Measurements from ENCODE around the gene DAGLA.

Gene DAGLA

DNA sequence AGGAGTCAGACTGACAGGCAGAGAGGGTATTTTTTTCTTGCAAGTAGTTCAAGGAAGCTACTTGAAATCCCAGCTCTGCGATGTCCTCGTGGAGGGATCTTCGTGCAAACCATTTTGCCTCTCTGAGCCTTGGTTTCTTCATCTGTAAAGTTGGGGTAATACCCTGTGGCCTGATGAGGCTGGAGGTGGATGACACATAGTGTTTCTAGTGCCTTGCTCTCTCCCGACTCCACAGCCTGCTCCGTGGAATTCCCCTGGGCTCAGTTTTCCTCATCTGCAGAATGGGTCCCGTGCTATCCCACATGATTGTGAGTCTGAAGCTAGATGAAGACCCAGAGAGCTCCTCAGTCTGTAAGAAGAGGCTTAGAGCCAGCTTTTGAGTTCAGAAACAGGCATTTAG lies 32.7 kb downstream of the DAGLA start:
- DNase-seq, result no peak

DNA sequence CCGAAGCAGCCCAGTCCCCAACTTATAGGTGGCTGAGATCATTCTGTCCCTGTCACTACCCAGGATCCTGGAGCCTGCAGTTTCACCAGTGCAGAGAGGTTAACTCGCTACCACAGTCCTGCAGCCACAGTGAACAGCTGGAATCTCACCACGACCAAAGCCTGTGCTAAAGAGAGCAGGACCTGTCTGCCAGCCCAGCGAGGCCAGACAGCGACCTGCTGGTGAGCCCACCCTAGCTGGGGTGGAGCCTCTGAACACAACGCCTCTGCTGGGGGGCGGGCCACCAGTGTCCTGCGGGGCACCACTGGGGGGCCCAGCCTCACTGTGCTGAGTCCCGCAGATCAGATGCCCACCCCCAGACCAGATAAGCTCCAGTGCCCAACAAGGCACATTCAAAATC lies 33.3 kb downstream of the DAGLA start:
- no peak for DNase-seq

DNA sequence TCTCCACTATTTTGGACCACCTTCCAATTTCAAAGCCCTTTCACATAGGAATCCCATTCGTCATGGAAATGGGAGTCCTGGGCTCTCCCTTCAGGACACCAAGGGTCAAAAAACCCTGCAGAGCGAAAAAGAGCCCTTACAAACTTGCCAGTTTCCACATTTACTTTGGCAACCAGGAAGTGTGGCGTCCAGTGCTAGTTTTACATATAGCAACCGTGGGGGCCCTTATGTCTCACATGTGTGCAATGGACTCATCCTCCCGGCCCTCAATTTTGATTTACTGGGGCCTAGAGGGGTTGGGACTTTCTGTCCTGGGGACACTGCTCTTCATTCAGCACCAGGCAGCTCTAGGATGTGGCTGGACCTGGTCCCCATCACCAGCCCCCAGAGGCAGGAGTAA lies 33.7 kb downstream of the DAGLA start:
- no peak for DNase-seq

DNA sequence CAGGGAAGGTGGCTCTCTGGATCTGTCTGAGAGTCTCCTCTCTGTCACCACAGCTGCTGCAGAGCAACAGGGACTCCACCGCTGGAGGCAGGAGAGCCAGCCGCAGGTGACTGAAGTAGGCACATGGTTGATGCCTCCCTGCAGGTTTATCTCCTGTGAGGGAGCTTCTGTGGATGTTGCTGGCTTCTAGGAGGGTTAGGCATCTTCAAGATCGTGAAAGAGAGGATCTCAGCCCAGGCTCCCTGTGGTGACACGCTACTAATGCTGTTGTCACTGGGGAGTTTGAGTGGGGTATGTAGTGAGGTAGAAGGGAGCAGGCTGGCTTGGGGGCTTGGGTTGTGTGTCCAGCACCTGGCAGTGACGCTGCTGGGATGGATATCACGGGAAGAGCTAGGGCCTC lies 34.1 kb downstream of the DAGLA start:
- no peak for DNase-seq

DNA sequence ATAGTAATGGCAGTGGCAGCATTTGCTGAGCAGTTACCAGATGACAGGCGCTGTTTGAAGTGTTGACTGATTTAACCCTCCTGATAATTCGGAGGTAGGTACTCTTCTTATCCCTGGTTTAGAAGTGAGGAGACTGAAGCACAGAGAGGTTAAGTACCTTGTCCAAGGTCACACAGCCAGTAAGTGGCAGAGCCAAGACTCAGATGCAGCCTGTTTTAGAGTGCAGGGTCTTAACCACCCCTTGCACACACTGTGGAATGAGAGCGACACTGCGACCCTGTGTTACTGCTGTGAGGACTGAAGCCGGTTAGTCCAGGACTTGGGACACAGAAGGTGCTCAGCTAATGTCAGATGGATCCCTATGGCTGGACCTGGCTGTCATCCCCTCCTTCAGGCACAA lies 34.7 kb downstream of the DAGLA start:
- DNase-seq, result no peak

DNA sequence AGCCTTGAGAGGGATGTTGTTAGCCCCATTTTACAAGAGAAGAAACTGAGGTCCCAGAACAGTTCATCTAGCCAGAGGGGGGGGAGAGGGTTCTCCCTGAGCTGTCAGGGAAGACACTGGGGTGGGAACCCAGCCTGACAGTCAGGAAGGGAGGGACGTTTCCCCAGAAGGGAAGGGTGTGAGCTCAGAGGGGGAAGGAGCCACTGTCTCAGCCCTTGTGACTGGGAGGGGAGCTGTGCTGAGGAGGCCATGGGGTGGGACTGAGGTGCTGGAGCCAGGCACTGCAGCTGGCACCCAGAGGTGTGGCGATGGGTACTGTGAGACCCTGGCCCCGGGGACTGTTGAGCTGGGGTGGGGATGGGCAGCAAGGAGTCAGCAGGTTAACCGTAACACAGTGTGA lies 35.7 kb downstream of the DAGLA start:
- DNase-seq, result no peak

DNA sequence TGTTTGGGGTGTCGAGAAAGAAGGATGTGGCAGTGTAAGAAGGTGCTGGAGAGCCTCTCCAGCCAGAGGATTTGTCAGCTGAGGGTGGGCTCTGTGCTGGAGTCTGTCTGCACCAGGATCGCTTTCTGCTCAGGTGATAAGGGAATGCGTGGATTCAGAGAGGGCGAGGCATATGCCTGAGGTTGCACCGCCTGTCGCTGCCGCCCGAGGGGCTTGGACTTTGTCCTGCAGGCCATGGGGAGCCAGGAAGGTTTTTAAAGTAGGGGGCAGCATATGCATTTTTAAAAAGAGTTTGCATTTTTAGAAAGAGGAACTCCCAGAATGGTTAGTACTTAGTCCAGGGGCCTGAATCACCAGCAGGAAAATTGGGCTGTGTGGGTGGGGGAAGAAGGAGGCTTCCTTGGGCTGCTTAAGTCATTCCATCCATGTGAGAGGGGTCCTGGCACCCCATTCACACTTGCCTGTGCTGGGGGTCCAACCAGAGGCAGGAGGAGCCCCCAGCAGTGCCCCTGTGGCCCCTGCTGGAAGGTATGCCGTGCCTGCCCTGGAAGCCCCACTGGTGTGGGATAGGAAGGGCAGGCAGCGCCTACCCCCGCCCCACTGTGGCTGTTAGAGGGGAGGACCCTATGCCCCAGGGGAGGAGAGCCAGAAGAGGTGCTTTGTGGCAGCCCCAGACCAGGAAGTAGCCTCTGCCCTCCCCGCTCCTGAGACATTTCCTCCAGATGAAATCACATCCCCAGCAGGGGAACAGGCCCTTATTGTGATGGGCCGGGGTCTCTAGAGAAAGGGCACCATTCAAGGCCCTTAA lies 36.5 kb downstream of the DAGLA start:
- no peak for DNase-seq

DNA sequence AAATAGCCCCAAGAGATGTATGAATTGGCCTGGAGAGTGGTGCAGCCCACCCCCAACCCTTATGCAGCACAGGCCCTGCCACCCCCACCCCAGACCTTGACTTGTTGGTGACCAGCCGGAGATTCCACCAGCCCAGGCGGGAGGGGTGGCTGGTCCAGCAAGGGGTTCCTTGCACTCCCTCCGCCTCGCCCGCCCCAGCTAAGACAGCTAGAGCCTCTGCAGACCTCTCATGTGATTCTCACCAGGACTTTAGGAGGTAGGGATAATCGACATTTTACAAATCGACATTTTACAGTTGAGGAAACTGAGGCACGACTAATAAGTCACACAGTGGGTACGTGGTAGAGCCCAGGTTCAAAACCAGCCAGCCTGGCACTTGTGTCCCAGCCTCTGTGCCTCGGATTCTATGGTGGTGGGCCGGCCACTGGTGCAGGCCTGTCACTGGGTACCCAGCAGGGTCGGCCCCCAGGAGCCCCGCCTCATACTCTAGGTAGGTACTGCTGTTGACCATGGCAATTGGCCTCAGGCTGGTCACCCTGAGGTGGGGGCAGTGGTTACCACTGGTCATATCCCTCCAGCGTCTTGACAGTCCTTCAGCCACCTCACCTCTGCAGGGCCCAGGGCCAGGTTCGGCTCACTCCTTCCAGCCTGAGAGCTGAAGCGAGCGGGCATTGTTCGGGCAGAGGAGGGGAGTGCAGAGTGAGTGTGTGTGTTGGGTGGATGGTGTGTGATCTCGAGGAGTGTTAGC lies 37.3 kb downstream of the DAGLA start:
- no peak for DNase-seq

DNA sequence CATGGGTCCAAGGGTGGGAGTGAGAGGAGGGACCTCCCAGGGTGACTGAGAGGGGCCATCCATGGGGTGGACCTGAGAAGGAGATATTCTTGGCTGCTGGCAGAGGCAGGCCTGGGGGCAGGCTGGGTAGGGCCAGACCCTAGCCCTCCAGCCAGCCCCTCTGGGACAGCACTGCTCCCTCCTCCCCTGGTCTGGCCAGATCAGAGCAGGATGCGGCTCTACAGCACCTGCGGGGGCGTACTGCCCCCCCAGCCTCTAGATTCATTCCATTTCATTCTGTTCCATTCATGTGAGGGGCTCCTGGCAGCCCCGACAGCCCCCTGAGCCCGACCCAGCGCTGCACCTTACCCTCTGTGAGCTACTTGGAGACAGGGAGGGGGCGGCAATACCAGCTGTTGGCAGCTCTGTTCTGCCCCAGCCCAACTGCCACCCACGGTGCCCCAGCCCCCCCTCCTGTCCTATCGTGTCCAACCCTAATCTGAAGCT lies 37.9 kb downstream of the DAGLA start:
- no peak for DNase-seq

DNA sequence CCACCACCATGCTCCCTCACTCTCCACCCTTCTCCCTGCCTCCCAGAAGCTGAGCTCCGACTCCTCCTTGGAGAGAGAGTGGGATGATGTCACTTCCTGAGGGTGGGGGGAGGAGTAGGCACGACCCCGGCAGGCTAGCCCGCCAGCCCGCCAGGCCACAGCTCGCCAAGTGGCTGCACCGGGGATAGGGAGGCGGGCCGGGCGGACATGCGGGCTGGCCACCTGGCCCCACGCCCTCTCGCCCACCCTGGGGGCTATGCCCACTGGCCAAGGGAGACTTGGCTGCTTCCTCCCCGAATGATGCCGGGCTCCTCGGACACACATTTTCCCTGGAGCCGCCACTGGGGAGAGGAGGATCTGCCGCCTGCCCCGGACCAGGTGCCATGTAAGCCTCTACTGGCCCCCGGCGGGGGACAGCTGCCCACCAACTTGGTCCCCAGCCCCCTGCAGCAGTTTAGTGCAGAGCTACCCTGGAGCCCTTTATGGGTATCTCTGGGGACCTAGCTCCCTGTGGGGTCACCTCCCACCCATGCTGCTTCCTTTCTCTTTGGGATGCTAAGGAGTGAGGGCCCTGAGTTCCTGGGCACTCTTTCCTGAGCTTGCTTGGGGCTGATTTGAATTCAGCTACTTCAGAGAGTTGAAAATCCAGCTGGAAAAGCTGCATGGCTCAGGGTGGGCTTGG lies 38.6 kb downstream of the DAGLA start:
- peak; percentile 79 for DNase-seq

DNA sequence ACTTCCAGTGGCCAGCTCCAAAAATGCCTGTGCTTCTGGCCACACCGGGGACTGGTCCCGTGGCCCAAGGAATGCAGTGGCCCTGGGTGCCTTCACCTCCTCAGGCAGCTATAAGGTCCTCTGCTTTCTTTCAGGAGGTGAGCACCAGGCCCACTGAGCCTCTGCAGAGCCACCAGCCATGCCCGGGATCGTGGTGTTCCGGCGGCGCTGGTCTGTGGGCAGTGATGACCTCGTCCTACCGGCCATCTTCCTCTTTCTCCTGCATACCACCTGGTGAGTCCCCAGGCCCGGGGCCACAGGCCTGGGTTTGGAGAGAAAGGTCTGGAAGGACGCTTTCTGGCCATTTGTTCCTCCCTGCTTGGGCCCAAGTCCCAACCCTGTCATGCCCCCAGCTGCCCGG lies 39.8 kb downstream of the DAGLA start:
- DNase-seq, result no peak

DNA sequence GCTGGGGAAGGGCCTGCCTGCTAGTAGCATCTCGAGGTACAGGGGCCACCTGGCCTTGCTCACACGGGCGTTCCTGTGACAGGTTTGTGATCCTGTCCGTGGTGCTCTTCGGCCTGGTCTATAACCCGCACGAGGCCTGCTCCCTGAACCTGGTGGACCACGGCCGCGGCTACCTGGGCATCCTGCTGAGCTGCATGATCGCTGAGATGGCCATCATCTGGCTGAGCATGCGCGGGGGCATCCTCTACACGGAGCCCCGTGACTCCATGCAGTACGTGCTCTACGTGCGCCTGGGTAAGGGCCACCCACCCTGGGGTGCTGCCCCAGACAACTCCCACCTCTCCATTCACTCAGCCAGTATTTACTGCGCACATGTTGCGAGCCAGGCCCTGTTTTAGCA lies 40.4 kb downstream of the DAGLA start:
- DNase-seq, result no peak

DNA sequence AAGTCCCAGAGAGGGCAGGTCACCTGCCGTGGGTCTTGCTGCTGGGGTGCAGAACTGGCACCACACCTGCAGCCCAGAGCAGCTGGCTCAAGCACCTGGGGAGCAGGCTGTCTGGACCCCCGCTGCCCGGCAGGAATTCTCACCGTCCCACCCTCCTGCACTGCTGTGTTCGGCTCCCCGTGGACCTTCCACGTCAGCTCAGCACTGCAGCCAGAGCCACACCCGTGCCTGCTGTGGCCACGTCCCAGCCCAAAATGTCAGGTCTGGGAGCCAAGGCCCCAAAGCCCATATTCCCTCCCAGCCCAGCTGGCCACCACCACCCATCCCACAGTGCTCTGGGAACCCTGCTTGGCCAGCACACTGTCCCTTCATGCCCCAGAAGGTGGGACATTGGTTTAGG lies 44.2 kb downstream of the DAGLA start:
- DNase-seq, result no peak

DNA sequence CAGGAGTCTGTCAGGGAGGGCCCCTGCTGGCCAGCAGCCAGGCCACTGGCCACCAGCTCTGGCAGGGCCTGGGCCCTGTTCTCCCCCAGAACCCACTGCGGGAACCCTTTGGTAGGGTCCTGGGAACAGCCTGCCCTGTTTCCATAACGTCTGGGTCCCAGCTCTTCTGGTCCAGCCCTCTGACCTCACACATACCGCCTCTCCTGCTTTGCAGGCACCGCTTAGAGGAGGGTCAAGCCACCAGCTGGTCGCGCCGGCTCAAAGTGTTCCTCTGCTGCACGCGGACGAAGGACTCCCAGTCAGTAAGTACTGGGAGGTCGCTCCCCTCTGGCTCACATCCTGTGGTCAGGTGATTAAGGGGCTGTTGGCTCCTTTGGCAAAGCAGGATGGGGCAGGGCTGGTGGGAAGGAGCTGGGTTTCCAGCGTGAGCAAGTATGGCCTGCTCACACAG lies 45.6 kb downstream of the DAGLA start:
- peak; percentile 13 for DNase-seq

DNA sequence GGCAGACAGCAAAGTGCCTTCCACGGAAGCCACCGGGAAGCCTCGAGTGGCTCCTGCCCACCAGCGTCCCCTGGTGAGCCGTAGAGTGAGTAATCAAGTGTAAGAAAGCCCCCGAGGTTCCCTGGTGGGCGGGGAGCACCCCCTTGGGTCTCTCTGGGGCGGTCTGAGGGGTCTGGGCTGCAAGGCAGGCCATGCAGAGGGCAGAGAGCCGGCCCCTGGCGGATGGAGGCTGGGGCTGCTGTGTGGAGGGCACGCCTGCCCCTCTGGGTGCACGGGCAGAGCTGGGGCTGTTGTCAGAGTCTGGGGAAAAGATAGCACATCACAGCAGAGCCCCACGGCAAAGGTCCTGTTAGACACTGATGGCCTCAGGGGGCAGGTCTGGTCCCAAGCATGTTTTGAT lies 46.6 kb downstream of the DAGLA start:
- DNase-seq, result no peak

DNA sequence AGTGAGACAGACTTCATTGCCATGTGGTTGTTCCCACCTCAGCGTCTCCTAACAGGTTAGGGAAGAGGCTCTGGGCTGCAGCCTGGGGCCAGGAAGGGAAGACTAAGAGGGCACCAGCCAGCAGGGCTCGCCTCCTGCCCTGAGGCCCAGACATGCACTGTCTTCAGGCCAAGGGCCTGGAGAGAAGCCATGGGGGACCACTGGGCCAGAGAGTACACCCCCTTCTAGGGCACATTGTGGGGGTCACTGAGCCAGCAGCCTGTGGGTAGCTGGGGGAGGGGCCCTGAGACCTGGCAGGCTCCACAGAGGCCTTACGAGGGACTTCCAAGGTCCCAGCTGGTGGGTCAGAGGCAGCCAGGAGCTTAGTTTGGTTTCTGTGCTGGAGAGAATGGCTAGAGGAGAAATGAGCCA lies 47.2 kb downstream of the DAGLA start:
- no peak for DNase-seq

DNA sequence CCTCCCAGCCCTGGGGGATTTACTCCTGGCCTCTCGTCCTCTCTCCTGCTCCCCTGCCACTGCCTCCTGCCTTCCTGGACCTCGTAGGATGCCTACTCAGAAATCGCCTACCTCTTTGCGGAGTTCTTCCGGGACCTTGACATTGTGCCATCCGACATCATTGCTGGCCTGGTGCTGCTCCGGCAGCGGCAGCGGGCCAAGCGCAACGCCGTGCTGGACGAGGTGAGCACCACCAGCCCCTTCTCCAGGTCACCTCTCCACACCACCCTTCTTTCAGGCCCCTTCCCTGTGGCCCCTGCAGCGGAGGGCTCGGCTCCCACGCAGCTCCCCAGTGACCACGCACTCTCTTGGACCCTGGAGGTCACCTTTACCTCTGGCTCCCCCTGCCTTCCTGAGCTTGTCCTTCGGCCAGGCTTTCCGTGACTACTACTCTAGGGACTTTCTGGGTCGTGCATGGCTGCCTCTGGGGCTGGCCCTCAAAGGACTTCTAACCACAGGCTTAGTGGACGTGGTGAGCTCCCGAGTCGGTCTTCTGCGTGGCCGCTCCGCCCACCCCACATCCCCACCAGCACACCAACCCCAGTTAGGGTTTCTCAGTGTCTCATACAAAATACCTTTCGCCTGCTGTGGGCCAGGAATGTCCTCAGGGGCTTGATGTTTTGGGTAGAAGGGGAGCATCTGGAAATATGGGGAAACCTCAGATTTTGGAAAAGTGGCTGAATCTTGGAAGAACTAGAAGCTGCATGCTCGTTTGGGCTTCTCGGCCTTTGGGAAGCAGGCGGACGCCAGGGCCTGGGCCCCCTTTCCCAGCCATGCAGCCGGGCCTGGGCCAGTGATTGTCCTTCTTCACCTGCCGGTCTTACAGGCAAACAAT lies 48.1 kb downstream of the DAGLA start:
- no peak for DNase-seq

DNA sequence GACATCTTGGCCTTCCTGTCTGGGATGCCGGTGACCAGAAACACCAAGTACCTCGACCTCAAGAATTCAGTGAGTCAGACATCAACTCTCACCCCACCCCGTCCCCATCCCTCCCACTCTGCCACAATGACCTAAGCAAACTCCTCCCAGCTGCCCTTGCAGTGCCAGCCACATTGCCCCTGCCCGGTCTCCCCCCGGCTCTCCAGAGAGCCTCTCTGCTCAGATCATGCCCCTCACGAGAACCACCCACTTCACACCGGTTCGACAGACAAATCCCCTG lies 48.7 kb downstream of the DAGLA start:
- DNase-seq, result no peak

DNA sequence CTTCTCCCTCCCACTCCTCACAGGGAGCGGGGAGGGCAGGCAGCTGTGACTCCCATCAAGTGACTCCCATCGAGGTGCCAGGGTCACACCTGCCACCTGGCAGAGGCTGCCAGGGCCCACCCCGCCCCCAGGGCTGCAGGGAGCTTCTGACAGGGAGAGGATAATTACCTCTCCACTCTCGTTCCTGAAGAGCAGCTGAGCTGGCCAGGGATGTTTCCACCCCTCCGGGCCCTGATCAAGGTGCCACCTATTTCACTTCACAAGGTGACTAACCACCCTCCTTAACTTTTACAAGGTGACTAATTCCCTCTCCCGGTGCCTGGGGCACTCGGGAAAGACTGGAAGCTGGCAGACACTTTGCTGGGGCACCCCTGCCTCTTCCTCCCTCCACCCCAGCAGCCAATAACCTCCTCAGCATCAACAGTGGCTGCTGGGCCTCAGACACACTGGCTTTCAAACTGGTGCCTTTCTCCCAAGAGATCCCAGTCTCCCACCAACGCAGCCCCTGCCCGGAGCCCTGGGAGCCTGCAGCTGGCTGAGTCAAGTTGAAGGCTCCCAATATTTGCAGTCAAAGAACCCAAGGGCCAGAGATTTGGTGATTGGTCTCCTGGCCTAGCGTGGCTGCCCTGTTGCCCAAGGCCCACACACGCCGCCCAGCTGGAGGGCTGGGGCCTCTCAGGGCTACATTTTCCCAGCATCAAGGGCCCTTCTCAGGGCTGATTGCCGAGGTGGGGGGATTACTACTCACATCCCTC lies 50.2 kb downstream of the DAGLA start:
- no peak for DNase-seq

DNA sequence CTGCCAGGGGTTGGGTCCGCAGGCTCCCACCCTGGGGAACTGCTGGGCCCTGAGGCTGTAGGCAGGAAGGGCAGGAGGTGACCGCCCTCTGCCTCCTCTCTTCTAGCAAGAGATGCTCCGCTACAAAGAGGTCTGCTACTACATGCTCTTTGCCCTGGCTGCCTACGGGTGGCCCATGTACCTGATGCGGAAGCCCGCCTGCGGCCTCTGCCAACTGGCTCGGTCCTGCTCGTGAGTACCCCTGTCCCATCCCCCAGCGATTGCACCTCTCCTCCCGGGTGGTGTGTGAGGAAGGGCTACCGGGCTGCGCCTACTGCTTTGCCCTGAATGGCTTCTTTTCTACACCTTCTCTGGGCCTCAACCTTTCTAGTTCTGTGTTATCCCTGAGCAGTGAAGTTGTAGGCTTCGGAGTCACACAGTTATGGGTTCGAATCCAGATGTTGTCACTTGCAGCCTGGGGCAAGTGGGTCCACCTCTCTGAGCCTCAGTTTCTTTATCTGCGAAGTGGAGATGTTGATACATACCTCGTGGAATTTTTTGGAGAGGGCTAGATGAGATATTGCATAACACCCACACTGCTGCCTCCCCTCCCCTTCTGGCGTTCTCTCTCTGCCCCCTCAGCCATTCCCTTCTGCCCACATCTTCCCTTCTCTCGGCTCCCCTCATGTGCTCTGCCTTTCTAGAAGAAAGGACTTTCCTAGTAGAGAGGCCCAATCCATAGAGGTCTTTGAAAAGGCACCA lies 51.2 kb downstream of the DAGLA start:
- no peak for DNase-seq

DNA sequence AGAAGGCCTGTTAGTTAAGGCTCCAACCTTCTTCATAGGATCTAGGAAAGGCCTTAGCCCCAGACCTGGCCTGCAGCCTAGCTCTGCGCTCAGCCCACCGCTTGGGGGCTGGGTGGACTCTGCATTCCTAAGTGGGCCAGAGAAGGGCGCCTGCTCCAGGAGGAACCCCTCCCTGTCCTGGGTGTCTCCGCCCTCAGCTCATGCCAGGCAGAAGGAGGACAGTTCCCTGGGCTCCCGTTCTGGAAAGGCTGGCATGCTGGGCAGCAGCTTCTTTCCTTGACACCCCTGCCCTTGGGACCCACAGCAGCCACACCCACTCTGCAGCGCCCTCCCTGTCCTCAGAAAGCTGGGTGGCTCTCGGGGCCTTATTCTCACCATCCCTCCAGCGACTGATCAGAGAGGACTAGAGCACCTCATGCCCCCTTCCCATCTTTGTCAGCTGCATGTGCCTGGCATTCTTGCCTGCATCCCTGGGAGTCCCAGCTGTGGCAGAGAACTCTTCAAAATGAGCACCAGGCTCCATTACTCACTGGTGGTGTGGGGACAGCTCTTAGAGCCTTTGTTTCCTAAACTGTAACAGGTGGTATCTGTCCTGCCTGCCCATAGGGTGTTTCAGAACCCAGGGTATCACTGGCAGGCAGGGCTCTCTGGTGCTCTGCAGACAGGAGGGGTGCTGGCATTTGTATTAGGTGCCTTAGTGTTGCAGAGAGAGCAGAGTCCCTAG lies 51.9 kb downstream of the DAGLA start:
- no peak for DNase-seq

Measured in fibroblast of skin of right quadriceps (primary cell).